HG03280 (cell line): Measurements from ENCODE around the gene RAD1.
"Not testable (repeated sequence)": the region's sequence is repeated elsewhere in the genome, so short reads cannot be mapped to it uniquely, and the experiment has no call there.

Experiments used
- ATAC-seq: cut with Tn5 transposase; IDR thresholded peaks from one replicate; pipeline ENCODE4 v1.9.1; 2021; ENCODE audit warnings: mild to moderate bottlenecking, moderate library complexity; ENCODE audit not compliant: unreplicated experiment

RAD1 gene

GRCh38 chr5:34915139-34915855 is at the start of gene RAD1, which contains the start of gene BRIX1:
Gene RAD1 (minus strand): TSS chr5:34915504. CDS start chr5:34914892, 612 bp downstream.
Gene BRIX1 (plus strand): TSS chr5:34915711. CDS start chr5:34915739, 28 bp downstream.
- ATAC-seq, result peak; percentile 98

- ATAC-seq, result peak; percentile 95
Measured at GRCh38 chr5:34959323-34959722, 44.0 kb upstream of the RAD1 start.

- ATAC-seq, result no peak
Measured at GRCh38 chr5:34957857-34958690, 42.8 kb upstream of the RAD1 start.

- ATAC-seq, result no peak
Measured at GRCh38 chr5:34957321-34957720, 42.0 kb upstream of the RAD1 start.

GRCh38 chr5:34944460-34945047 is 29.2 kb upstream of the RAD1 start:
- no peak for ATAC-seq

GRCh38 chr5:34944044-34944443 is 28.7 kb upstream of the RAD1 start:
- no peak for ATAC-seq

GRCh38 chr5:34941936-34942335 is 26.6 kb upstream of the RAD1 start:
- no peak for ATAC-seq

- ATAC-seq, result no peak
Measured at GRCh38 chr5:34932947-34933346, 17.6 kb upstream of the RAD1 start.

- no peak for ATAC-seq
Measured at GRCh38 chr5:34930870-34931269, 15.6 kb upstream of the RAD1 start.

GRCh38 chr5:34930462-34930844 is 15.1 kb upstream of the RAD1 start:
- ATAC-seq, result no peak

- peak; percentile 78 for ATAC-seq
Measured at GRCh38 chr5:34929720-34930461, 14.6 kb upstream of the RAD1 start.

GRCh38 chr5:34929134-34929719 is 13.9 kb upstream of the RAD1 start, which contains the start of gene DNAJC21:
Gene DNAJC21 (plus strand): TSS chr5:34929559. CDS start chr5:34929820, 261 bp downstream.
- peak; percentile 92 for ATAC-seq

- ATAC-seq, result no peak
Measured at GRCh38 chr5:34928267-34928666, 13.0 kb upstream of the RAD1 start.

GRCh38 chr5:34927785-34928184 is 12.5 kb upstream of the RAD1 start:
- no peak for ATAC-seq

- no peak for ATAC-seq
Measured at GRCh38 chr5:34926318-34926888, 11.1 kb upstream of the RAD1 start.

- ATAC-seq, result no peak
Measured at GRCh38 chr5:34924462-34924765, 9.1 kb upstream of the RAD1 start.

GRCh38 chr5:34923694-34924461 is 8.6 kb upstream of the RAD1 start:
- peak; percentile 53 for ATAC-seq

- ATAC-seq, result not testable (repeated sequence)
Measured at GRCh38 chr5:34923256-34923655, 8.0 kb upstream of the RAD1 start.

GRCh38 chr5:34919077-34919476 is 3.8 kb upstream of the RAD1 start:
- no peak for ATAC-seq

GRCh38 chr5:34918025-34918424 is 2.7 kb upstream of the RAD1 start:
- no peak for ATAC-seq
